Activated gamma-delta T cell treated with Interleukin-2 at 50 U/mL for 16 hours (primary cell): Measurements from ENCODE around the gene CDHR5.
"Not testable (repeated sequence)": the region's sequence is repeated elsewhere in the genome, so short reads cannot be mapped to it uniquely, and the experiment has no call there.

Experiments used
- DNase-seq: peaks from one replicate; pipeline ENCODE4 v3.0.0-alpha.2; 2020

The CDHR5 gene

GRCh38 chr11:581342-581741 is 43.4 kb downstream of the CDHR5 start:
- no peak for DNase-seq

- DNase-seq: no peak
These were observed 44.7 kb downstream of the CDHR5 start for GRCh38 chr11:579830-580601.

DNA sequence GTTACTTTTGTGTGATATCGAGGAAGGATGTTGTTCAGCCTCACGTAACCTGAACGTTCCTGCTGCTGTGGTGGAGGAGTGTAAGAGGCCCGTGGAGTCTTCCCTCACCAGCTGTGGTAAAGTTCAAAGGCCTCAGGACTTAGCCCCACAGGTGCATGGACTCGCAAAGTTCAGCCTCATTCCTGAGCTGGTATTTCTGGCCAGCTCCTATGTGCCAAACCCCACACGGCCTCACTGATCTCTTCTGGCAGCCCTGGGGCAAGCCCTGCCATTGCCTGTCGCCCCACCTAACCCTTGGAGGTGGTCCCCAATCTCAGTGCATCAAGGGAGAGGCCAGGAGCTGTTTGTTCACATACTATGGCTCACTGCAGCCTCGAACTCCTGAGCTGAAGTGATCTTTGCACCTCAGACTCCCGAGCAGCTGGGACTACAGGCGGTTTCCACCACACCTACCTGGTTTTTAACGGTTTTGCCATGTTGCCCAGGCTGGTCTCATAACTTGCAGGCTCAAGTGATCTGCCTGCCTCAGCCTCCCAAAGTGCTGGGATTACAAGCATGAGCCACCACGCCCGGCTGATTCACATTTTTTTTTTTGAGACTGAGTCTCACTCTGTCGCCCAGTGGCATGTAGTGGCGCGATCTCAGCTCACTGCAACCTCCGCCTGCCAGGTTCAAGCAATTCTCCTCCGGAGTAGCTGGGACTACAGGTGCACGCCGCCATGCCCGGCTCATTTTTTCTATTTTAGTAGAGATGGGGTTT is 46.3 kb downstream of the CDHR5 start:
- no peak for DNase-seq

DNA sequence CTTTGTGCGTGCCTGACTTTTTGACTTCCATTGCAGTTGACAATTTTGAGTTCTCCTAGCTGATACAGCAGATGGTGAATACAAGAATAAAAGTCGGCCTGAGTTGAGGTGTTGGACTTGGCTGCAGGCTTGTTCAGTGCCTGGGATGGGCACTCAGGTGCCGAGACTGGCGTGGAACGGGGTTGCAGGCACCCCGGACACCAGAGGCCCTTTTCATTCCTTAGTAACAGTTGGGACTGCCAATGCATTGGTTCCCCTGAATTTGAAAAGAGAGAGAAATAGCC is 47.2 kb downstream of the CDHR5 start:
- no peak for DNase-seq

DNA sequence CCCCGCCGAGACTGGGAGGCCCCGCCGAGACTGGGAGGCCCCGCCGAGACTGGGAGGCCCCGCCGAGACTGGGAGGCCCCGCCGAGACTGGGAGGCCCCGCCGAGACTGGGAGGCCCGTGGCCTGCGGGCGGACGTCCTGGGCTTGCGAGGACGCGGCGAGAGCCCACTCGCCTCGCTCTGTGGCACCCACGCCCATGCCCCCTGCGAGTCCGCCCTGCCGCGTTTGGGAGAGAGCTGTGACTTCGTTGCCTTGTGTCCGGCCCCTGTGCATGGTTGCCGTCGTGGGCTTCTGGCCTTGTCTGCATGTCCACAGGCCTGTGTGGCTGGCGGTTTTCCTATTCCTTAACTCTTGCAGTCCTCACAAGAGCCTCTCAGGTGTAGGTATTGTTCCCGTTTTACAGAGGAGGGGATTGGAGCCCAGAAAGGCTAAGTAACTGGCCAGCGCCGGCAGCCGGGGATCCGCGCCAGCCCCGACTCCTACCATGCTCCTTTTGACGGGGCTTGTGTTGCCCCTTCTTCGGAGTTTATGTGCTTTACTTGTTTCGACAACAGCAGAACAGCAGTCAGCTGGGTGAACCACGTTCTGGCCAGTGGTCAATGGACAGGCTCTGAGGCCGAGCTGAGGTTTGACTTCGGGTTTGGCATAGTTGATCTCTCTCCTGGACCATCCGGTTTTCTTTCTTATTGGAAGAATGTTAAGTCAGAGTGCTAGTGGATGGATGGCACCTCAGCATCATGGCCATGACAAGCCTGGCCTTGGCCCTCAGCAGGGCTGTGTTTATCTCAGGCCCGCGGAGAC is 47.7 kb downstream of the CDHR5 start:
- no peak for DNase-seq

DNA sequence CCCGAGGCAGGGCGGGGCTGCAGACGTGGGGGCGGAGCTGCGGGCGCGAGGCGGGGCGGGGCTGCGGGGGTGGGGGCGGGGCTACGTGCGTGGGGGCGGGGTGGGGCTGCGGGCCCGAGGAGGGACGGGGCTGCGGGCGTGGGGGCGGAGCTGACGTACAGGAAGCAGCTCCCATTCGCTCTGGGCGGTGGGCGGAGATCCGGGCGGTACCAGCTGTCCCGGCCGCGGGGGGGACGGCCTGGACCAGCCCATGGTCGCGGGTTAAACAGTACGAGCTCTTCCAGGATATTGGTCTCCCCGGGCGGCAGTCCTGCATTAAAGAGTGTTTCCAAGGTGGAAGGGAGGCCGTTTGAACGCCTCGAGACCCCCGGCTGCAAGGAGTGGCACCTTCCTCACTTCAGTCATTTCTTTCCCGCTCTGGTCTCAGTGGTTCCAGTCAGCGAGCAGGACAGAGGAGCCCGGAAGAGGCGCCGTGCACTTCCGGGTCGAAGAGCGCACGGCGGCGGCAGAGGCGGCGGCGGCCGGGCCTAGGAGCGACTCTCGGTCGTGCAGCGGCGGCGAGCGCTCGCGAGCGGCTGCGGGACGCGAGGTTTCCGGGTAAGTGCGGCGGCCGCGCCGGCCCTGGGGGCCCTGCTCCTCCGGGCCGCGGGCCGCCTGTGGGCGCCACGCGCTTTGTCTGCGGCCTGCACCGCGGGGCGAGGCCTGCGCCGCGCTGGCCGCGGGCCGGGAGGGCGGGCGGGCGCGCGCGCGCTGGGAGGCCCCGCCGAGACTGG is 48.6 kb downstream of the CDHR5 start, which contains the start of gene PHRF1:
PHRF1 (plus strand) TSS at position 475 of the 773 bp plus-strand sequence. CDS start 5,043 bp downstream, outside the sequence.
- DNase-seq: peak; percentile 96

DNA sequence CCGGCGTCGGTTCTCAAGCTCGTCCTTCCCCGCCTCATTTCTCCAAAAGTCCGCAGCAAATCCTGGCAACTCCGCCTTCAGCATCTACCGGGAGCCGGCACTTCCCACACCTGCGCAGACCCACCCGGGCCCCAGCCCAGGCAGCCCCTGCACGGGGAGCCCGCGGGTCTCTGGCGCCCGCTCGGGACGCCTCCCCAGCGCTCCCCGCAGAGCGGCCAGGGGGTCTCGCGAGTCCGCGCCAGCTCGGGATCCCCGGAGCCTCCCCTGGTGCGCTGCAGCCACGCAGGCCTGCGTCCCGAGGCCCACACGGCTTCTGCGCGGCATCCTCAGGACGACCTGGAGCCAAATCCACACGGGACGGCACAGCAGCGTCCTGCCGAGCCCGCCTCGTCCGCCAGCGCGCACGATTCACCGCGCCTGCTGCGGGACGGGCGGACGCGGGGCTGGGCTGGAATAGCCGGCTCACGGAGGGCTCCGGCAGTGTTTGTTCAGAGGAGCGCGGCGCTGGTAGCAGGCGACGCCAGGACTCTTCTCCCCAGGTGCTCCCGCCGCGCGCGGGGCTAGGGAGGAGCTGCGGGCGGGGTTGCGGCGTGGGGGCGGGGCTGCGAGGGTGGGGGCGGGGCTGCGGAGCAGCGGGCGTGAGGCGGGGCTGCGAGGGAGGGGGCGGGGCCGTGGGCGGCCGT is 49.3 kb downstream of the CDHR5 start:
- DNase-seq: no peak

DNA sequence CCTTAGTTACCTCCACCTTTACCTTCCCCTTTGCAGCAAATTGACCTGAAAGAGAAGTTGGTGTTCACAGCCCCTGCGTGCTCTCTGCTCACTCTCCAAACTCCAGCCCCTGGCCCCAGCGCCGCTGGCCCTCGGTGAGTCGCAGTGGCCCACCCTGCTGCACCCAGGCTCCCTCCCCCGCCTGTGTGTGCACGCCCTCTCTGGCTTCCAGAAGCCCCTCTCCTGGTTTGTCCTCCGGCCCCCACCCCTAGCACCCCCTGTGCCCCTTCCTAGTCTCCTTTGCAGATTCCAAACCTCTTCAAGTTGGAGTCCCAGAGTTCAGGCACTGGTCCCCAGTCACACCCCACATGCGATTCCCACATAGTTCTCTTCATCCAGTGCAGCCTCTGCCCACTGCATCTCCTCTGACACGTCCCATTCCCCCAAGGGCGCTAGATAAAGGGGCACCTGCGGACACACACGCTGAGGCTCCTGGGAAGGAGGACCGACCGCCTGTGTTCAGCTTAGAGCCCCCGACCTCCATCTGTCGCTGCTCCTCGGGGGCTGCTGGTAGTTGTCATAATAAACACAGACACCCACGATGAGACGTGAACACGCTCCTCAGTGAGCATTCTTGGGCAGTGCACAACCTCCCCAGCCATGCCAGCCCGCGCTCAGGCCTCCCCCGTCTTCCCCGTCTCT is 50.0 kb downstream of the CDHR5 start:
- no peak for DNase-seq

DNA sequence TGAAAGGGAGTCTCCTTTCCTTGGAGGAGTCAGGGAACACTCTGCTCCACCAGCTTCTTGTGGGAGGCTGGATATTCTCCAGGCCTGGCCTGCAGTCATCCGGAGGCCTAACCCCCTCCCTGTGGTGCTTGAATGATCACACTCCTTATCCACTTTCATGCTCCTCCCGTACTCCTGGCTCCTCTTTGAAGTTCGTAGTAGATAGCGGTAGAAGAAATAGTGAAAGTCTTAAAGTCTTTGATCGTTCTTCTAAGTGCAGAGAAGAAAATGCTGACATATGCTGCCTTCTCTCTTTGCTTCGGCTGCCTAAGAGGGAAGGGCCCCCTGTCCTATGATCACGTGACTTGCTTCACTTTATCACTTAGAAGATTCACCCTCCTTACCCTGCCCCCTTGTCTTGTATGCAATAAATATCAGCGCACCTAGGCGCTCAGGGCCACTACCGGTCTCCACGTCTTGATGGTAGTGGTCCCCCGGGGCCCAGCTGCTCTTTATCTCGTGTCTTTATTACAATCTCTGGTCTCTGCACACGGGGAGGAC is 50.7 kb downstream of the CDHR5 start:
- not testable (repeated sequence) for DNase-seq

- DNase-seq: no peak
These were observed 51.5 kb downstream of the CDHR5 start for GRCh38 chr11:573146-573759.

DNA sequence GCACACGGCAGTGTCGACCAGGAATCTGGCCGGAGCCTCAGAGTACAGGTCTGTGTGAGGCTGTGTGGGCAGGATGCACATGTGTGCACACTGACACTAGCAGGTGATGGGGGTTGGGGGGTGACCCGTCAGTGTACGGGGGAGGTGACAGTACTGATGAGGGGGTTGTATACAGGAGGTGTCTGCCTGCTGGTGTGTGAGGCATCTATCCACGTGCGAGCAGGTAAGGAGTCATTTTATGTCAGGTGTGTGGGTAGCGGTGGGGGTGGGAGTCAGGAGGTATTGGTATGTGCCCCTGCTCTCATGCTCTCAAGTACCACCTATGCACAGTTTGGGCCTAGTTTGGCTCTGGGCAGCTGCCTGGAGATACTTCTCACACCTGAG is 53.0 kb downstream of the CDHR5 start:
- DNase-seq: no peak

GRCh38 chr11:569158-569885 is 55.4 kb downstream of the CDHR5 start:
- no peak for DNase-seq

- DNase-seq: peak; percentile 92
These were observed 56.2 kb downstream of the CDHR5 start for GRCh38 chr11:568306-569157.

DNA sequence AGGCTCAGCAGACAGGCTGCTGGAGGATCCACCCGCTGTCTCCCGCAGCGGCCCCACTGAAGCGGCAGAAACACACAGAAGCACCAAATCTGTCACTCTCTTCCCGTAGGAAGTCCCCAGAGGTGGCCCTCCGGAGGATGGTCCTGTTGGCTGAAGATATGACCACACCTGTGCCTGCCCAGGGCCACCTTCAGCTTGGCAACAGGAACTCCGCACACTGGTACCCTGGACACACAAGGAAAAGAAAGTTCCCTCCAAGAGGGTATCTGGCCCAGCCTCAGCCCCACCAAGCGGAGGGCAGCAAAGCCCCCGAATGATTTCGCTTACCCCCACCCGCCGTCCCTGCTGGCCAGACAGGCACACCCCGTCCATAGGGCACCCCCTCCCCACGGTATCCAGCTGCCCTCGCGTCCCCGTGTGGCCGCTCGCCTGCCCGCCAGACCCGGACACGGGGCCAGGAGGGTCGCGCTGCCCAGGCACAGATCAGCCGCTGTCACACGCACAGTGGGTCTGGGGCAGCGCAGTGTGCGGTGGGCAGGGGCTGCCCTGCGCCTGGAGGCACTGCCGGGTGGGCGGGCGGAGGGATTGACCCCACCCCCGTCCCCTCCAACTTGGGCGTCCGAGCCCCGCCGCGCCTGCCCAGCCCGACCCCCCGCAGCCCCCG is 57.0 kb downstream of the CDHR5 start:
- DNase-seq: no peak

DNA sequence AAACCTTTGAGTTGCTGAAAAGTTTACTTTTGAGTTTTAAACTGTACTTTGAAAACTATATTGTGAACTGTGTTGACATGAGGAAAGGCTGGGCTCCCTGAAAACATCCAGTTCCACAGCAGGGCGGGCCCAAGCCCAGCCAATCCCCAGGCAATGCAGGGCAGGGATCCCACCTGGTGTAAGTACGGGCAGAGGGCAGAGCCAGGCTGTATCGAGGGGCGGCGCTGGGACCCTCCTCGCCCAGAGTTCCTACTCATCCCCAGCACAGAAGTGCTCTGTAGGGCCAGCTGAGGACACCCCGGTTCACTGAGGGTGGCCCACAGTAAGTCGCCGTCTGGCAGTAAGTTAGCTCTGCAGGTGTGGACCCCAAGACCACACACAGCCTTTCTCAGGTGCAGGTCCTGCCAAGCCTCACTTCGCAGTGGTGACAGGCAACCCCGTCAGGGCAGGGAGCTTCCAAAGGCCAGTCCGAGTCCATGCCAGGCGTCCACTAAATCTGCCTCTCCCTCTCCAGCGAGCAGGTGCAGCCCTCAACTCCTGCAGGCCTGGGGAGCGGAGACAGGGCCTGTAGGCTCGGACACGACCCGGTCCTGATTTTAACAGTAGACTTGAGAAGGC is 57.6 kb downstream of the CDHR5 start:
- DNase-seq: no peak
